ENCODE data around the gene GXYLT2.

- TF ChIP-seq, protein P1, sequence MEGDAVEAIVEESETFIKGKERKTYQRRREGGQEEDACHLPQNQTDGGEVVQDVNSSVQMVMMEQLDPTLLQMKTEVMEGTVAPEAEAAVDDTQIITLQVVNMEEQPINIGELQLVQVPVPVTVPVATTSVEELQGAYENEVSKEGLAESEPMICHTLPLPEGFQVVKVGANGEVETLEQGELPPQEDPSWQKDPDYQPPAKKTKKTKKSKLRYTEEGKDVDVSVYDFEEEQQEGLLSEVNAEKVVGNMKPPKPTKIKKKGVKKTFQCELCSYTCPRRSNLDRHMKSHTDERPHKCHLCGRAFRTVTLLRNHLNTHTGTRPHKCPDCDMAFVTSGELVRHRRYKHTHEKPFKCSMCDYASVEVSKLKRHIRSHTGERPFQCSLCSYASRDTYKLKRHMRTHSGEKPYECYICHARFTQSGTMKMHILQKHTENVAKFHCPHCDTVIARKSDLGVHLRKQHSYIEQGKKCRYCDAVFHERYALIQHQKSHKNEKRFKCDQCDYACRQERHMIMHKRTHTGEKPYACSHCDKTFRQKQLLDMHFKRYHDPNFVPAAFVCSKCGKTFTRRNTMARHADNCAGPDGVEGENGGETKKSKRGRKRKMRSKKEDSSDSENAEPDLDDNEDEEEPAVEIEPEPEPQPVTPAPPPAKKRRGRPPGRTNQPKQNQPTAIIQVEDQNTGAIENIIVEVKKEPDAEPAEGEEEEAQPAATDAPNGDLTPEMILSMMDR (IDR thresholded peaks at IDR 0.05) = no peak
- no peak for TF ChIP-seq POLR2A (IDR thresholded peaks at IDR 0.05)
Measured at GRCh38 chr3:72991522-72991921, 103.7 kb downstream of the GXYLT2 start.

Measured in lower leg skin (tissue), 3 donors.